Stimulated activated CD4-positive, alpha-beta T cell treated with anti-CD3 and anti-CD28 coated beads, TNF-alpha, amount 100 ng/mL, for 24 hours (primary cell): Measurements from ENCODE around the gene GCNT4.

Experiments
- DNase-seq, 3 experiments: peaks; one replicate each; pipeline ENCODE4 v3.0.0-alpha.2; 2020; ENCODE audit warnings: low read depth in 3 of 3

The GCNT4 gene

GRCh38 chr5:75051217-75051751, 1.1 kb downstream of the GCNT4 start:
- DNase-seq: peak in 1 of 3 experiments; percentile 22

DNA sequence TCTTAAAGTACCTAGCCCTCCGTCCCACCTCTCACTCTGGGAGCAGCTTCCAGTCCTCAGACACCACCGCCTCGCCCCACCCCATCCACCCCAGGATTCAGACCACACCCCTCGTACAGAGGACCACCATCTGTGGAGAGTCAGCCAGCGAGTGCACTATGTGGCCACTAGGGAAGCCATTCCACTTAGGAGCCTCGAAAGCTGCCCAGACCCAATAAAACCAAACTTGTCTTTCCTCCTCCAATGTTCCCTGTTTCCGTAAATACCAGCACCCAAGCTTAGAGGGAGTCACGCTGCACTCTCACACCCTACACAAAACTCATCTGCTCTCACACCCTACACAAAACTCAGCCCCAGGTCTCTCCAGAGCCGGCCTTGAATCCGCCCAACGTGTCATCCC, 1.9 kb downstream of the GCNT4 start:
- peak in 1 of 3 experiments; percentile 19 for DNase-seq

DNA sequence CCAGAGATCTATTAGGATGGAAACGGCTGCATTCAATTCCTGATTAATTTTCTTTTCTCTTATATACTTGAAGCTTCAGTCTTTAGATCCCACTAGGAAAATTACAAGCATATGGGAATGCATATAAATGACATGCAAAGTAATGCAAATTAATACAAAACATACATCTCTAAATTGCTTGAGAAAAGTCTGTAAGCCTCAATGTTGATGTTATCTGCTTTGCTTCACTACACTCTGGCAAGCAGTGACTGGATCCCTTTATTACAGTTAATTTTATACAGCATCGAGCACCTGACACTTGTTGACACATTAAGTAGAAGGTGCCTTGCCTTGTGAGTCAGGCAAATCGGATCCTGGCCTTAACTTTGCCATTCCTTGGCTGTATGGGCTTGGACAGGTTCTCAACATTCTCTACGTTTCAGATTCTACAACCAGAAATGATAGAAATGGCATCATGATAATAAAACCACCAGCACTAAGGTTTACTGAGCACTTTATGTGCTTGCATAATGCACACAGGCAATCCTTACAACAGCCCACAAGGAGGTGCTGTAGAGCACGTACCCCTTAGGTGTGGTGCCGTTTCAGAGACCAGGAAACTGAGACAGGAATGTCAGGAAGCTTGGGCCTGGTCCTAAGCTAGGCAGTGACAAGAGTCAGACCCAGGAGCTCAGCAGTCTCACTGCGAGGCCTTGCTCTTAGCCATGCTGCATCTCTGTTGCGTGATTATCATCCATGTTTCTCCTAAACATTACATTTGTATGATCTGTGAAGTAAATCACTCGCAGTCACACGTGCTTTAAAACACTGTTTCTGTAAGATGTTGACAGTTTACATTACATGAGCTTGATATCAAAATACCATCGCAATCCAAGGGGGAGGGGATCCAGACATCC, 2.7 kb downstream of the GCNT4 start:
- DNase-seq: peak; percentile 37 to 60 (median 53)

DNA sequence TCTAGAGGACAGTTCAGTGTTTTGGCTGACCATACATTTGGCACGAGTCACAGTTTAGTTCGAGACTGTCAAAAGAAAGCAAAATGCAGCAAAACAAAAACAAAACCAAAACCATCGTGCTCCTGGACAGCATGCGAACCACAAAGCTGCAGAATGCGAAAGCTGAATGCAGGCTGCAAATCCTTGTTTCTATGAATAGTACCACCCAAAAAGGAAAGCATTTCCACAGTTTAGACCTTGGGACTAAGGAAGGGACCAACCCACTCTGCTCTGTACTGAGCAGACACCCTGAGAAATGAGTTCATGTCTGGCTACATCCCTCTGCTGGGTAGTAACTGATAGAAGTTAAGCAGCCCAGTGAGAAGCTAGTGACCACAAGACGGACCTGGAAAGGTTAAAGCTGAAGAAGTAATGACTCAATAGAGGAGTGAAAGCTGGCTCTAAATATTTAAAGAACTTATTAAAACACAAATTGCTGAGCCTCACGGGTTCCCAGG, 3.9 kb downstream of the GCNT4 start:
- DNase-seq: no peak

DNA sequence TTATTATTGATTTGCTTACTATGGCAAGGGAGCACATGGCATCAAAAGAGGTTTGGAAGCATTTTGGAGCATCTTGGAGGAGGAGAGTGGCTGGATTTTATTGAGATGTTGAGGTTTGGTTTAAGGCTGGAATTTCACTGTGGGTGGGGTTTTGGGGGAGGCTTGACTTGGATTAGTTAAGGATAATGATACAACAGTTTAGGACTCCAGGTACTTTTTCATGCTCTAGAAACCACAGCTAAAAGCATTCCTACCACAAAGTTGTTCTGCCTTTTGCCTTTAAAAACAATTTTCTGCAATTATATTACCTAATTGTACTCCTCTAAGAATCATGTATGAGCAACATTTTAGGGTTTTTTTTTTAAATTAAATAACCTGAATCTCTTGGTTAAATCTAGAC, 5.0 kb downstream of the GCNT4 start:
- DNase-seq: no peak

DNA sequence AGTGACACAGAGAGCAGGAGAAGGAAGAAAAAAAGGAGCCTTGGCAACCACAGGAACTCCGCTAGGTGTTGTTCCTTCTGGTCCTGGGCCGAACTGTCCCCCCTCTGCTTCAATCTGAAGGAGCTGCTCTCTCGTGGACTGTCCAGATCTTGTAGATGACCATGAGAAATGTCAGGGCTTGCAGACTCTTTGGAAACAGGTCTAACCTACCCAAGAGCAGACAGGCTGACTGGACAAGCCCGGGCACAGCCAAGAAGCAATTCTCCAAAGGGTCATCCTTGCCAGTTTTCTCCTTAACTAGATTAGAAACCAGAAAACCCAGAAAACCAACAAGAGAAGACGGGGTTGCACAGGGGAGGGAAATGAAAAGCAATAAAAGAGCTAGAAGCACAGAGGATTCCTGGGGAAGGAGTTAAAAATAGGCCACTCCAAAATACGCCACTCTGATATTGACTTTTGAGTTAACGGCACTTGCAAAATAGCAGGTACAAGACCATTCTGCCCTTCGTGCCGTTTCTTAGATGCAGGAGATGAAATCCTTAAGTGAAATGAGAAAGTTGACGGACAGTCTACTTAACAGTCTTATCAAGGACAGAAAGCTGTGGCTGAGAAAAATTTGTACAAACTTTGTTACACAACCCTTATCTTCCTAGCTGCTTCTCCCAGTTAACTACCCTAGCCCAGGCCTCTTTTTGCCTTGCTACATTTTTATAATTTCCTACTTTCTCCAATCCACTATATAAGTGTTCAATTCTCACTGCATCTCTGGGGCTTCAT, 5.8 kb downstream of the GCNT4 start:
- no peak for DNase-seq

DNA sequence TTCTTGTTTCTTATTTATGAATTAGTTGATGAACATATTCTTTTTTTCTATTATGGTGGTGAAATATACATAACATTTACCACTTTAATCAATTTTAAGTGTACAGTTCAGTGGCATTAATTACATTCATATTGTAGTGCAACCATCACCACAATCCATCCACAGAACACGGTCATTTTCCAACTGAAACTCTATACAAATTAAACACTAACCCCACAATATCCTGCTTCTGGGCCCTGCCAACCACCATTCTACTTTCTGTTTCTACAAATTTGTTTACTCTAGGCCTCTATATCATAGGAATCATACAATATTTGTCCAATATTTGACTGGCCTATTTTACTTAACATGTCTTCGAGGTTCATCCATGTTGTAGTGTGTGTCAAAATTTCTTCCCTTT, 7.3 kb downstream of the GCNT4 start:
- no peak for DNase-seq

- DNase-seq: no peak
Measured at GRCh38 chr5:75044406-75044805, 8.0 kb downstream of the GCNT4 start.

- DNase-seq: no peak
Measured at GRCh38 chr5:75043633-75044264, 8.6 kb downstream of the GCNT4 start.

DNA sequence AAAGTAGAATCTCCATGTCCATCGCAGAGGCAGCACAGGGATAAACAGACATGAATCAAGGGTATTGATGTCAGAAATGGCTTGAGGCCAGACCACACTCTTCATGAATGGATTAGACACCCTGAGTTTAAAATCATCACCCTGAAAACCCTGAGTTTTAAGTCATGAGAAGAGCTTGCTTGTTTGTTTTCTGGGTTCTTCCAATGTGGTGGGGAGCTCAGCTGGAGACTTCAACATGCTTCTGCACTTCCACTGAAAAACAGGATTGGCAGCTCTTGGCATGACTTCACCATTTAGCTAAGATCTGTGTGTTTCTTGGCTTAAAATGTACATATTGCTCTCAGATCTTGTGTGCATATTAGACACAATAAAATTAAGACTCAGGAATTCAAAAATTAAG, 9.8 kb downstream of the GCNT4 start:
- DNase-seq: no peak

DNA sequence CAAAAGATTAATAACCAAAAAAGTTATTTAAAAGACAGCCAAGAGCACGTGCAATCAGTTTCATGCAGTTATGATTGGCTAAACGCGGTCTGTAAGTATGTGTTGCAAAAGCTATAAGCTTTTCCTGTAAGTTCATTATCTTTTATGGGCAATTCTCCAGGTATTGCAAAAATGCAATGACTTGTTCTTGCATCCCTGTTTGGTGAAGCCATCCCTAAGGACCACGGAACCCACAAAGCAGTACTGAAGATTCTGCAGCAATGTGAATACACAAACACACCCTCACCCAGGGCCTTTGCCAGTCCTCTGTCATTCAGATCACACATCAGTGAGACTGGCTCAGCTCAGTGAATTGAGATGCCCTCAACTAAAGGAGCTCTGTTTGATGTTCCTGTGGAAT, 11.4 kb downstream of the GCNT4 start:
- no peak for DNase-seq

DNA sequence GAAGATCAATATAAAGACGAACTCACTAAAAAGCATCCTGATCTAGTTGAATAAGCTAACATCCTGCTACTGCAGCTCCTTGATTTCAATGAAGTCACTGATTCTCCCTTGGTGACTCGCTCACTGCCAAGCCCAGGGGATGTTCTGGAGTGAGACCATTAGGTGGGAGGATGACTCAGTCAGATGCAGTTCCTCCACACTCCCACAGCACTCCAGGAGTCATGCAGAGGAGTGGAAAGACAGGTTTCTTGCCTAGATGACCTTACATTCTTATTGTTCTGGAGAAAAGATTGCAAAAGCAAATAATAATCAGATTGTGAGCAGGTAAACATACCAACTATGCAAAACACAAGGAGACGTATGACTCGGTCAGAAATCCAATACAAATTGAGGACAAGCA, 15.3 kb downstream of the GCNT4 start:
- peak in 1 of 3 experiments; percentile 48 for DNase-seq

DNA sequence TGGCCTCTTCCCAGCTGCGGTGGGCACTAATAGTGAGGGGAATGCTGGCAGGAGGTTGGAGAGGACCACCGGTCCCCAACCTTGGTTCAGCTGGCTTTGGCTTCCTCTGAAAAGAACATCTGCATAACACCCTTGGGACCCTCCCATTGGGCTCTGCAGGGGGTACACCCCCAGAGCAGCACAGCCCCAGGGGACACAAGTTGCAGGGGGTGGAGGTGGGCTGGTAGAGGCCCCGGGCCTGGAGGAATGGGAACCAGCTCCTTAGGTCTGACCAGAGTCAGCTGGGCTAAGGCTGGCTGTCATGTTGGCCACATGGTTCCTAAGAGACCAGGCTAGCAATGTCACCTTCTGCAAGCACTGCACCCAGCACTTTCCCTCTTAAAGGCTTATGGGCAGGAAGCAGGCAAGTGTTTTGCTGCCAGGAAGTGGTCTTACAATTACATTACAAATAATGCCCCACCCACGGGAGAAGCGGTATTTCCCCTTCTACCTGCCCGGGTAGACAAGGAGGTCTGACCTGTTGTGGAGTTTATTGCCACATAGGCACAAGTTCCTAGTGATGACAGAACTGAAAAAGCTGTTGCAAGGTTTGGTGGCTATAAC, 18.1 kb downstream of the GCNT4 start:
- DNase-seq: peak in 1 of 3 experiments; percentile 18

DNA sequence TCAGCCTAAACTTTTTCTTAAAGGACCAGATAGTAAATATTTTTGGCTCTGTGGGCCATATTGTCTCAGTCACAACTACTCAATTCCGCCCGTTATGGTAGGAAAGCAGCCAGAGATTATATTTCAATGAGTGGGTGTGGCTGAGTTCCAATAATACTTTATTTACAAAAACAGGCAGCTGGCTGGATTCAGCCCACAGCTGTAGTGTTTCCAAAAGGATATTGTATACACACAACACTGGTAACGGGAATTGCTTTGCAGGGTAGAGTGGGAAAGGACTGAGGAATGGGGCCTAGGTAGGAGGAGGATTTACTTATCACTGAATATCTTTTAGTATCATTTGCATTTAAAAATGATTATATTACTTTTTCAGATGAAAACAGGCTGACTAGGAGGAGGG, 21.0 kb downstream of the GCNT4 start:
- no peak for DNase-seq

DNA sequence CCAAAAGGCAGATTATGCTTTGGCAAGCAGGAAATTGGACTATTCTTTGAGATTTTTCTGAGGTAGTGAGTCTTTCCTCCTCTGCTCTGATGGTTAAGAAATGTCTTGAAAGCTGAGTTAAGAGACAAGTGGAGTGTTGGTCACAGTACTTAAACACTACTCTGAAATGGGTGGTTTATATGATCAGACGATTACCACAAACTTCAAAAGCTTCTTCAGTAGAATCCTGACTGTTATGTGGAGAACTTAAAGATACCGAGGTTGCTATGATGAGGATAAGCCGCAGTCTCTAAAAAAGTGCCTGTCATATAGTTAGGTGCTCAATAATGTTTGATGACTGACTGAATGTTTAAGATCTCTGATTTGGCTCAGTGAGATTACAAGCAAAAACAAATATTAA, 24.3 kb downstream of the GCNT4 start:
- no peak for DNase-seq

GRCh38 chr5:75023368-75024159, 28.8 kb downstream of the GCNT4 start:
- DNase-seq: peak in 1 of 3 experiments; percentile 8

- no peak for DNase-seq
Measured at GRCh38 chr5:75021800-75022199, 30.6 kb downstream of the GCNT4 start.

DNA sequence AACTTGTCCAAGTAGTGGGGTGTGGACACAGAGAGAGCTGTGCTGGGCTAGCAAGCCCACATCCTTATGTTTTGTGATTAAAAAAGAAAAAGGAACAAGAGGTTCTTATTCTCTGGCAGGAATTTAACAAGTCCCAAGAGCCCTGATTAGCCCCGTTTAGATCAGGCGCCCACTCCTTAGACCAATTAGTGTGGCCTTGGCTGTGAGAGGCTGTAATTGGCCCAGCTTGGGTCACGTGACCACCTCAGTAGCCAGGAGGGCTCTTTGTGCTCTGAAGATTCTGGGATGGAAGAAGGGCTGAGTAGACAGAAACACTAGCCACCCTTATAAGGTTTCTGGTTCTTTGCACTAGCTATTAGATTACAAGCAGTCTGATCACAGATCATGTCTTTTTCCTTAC, 31.1 kb downstream of the GCNT4 start:
- DNase-seq: no peak

GRCh38 chr5:75020016-75020656, 32.2 kb downstream of the GCNT4 start:
- DNase-seq: no peak
